HG03280 (cell line): ENCODE data around the gene TALDO1.
A peak's percentile ranks its signal among the peaks of the same experiment; 100 is the strongest.

Experiments used
- ATAC-seq: cut with Tn5 transposase; IDR thresholded peaks from one replicate; pipeline ENCODE4 v1.9.1; 2021; ENCODE audit warnings: mild to moderate bottlenecking, moderate library complexity; ENCODE audit not compliant: unreplicated experiment

The TALDO1 gene

DNA sequence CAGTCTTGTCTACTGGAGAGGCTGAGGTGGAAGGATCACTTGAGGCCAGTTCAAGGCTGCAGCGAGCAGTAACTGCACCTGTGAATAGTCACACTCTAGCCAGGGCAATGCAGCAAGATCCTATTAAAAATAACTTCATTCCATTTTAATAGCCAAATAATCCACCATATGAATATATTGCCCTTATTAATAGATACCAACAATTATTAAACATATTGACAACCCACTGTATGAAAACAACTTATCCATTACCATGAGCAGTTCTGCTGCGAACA lies 19.6 kb downstream of the TALDO1 start:
- no peak for ATAC-seq

DNA sequence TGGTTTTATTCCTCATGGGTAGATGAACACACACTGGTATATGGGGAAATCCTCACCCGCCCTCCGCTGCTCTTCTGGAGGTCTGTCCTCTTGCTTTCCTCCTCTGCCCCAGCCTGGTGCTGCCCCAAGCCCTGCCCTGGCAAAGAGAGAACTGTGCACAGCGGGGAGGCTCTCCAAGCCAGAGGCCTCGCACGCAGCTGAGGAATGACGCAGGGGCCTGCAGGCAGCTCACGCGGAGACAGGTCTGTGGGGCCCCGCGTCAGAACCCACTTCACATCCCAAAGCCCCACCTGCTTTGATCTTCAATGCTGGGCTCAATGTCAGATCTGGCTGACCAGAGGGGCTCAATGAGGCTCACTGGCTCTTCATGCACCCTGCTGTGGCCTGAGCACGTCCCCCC lies 20.0 kb downstream of the TALDO1 start:
- ATAC-seq = no peak

DNA sequence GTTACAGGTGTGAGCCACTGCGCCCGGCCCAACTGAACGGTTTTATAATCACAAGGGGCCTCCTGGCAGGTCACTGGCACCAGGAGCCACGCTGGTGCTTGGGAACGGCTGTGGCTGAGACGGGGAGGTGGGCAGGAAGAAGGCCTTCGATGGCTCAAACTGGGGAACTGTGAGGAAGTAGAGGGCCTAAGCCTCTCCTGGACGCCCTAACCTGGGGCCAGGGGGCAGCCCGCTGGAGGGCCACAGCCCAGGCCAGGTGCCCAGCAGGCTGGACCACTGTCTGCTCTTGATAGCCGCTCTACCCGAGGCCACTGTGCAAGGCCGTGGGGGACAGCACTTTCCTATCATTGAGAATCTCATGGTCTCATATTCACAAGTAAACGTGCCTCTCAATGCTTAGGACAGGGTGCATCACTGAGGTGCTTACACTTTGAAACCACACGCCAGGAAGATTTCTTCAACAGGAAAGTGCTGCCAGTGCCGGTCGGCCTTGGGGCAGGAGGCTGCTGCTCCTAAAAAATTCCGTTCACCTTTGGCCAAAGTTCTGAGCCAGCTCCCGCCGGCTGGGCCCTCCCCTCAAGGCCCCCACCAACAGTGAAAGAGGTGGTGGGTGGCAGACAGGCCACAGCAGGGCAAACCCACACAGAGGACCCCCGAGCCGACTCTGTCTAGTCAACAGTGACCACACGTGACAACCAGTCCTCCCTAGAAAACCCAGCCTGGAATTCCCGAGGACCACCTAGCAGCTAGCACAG lies 22.8 kb downstream of the TALDO1 start:
- ATAC-seq = no peak

DNA sequence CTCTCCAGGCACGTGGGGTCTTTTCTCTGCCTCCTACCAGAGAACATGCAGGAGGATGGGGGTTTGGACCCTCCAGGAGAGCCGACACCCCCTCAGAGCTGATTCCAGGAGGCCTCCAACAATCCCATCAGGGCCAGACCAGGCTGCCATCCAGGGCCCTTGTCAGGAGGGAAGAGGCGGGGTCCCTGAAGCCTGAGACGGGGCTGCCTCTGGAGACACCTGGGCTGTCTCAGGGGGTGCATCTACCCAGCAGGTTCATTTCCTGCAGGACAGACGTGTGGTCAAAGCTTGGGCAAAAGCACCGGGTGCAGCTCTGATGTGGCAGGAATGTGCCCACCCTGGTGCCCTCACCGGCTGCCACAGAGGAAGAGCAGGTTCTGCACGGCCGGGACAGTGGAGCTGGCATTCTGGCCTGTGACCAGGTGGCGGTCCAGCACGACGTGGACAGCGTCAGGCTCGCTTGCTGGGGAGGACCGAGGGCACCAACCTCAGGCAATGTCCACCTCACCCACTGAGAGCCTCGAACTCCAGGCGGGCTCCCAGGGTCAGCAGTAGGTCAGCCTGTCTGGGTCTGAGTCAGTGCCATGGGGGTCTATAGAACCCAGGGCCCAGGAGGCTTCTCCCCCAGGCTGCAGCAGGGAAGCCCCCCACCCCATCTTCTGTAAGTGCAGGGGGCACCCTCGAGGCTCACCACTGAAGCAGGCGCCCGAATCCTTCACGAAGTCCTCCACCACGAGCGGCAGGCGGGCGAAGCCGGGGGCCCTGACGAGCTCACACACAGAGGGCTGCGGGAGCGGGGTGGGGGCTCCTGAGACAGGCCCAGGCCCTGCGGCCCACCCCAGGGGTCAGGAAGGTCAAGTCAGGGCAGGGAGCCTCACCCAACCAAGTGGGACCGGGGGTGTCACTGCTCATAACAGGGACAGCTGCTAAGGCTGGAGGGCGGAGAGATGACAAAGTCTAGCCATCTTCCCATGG lies 23.7 kb downstream of the TALDO1 start:
- ATAC-seq = no peak

DNA sequence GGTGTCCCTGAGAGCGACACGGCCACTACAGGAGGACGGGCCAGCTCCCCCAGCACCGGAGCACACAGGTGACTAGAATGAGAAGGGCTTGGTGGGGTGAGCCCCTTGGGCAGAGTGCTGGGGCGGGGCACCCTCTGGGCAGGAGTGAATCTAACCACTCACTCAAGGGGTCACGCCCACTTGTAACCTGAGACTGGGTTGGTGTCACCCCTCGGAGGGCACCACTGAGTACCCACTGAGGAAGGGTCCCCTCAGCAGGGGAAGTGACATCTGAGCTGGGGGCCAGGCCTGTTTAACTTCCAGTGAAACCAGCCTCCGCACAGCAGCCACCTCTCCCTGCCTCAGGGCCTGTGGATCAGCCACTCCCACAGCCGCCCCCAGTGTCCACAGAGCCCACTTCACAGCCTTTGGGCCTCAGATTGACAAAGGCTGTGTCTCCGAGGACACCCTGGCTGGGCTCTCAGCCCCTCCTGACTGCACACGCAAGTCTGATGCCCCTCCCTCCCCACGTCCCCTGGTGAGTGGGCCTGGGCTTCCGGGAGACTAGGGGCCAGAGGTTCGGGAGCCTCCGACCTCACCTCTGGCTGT lies 24.4 kb downstream of the TALDO1 start:
- no peak for ATAC-seq

DNA sequence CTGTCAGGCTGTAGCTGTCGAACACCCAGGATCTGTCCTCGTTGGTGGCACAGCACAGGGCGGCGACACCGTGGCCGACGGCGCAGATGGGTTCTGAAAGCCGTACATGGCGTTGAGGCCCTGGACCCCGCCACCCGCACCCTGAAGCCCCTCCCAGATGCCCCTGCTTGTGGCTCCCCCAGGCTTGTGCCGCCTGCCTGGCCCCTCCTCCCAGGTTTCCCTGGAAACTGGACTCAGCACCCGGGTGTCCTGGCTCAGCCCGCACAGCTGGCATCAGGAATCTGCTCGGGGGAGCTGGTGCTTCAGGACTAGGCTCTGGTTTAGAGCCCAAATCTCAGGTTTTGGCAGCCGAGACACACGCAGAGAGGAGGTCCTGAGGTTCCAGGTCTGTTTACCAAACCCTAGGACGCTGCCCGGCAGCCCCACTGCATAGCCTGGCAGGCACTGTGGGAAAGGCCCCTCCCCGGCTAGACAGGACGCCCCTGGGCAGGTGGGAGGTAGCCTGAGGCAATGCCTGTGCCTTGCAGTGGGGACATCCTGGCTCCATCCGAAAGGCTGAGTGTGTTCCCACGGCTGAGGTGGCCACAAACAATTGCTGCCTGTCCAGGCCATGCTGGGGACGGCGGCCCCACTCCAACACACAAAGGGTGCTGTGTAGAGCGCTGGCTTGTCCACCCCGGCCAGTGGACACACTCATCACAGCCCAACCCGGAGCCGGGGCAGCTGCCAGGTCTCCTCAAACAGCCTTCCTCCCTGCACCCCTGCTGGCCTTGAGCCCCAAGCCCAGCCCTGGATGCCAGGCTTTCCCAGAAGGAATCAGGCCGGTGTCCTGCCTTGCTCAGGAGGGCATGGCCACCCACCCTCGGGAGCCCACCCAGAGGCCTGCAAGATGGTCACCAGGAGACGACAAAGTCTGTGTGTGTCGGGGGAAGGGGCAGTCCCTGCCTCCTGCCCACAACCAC lies 25.4 kb downstream of the TALDO1 start:
- no peak for ATAC-seq

DNA sequence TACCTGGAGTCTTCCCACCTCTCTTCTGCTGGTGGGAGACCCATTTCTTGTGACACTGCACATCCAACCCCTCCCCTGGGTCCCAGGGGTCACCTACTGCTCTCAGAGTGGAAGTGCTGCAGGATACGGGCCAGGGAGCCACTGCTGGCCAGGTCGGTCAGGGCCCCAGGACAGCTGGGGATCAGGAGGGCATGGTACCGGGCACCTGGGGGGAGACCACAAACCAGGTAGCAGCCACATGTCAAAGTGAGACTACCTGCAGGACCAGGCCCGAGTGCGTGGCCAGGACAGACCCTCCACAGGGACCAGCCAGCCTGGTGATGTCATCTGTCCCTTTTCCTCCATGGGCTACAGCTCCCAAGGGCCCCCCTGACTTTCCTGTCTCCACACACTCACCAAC lies 26.2 kb downstream of the TALDO1 start:
- ATAC-seq = no peak

DNA sequence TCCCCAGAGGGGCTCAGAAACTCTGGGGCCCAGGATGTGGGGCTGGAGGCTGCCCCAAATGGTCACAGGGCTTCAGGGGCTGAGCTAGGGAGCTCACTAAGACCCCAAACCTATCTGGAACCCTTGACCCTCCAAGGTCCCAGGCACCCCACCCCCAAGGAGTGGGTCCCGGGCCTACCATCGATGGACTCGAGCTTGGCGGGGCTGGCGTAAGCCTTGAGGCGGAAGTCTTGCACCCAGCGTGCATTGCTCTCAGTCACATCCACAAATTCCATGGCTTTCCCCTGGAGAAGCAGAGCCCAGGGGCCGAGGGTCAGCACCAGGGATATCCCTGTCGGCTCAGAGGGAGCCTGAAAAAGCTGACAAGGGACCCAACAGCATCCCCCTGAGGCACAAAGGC lies 26.6 kb downstream of the TALDO1 start:
- ATAC-seq = no peak

DNA sequence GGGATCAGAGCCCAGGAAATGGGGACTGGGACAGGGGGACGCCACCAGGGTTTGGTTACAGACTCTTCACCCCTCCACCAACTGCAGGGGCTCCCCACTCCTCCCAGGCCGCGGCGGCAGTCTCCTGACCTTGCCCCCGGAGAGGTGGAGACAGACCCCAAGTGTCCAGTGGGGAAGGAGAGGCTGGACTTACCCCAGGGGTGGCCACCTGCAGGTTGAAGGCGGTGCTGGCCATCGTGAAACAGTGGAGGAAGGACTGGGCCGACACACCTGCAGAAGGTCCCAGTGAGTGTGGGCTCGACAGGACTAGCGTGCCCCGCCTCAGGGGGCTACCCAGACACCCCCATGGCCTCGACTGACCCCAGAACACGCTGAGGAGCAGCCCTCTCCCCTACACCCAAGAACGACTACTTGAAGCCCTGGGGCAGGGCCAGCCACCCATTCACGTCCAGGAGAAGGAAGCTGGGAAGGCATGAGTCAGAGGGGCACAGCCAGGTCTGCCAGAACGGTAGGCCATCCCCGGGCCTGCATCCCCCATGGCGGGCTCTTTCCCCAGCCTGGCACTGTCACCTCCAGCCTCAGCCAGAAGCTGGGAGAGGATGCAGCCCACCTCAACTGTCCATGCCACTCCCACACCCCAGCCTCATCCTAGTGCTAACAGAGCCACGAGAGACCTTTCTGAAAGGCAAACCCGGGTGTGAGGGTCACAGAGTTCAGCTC lies 27.8 kb downstream of the TALDO1 start:
- no peak for ATAC-seq

DNA sequence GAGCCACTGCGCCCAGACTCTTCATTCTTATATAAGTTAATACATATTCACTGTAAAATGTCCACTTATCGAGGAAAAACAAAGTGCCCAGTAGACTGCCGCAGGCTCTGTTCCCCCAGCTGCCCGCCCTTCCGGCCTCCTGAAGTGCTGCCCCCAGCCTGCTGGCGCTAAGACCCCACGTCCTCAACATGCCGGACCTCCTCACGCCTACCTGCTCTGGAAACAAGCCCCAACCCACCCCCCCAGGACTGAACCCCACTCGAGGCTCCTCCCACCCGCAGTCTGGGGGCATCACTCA lies 28.9 kb downstream of the TALDO1 start:
- ATAC-seq = no peak

DNA sequence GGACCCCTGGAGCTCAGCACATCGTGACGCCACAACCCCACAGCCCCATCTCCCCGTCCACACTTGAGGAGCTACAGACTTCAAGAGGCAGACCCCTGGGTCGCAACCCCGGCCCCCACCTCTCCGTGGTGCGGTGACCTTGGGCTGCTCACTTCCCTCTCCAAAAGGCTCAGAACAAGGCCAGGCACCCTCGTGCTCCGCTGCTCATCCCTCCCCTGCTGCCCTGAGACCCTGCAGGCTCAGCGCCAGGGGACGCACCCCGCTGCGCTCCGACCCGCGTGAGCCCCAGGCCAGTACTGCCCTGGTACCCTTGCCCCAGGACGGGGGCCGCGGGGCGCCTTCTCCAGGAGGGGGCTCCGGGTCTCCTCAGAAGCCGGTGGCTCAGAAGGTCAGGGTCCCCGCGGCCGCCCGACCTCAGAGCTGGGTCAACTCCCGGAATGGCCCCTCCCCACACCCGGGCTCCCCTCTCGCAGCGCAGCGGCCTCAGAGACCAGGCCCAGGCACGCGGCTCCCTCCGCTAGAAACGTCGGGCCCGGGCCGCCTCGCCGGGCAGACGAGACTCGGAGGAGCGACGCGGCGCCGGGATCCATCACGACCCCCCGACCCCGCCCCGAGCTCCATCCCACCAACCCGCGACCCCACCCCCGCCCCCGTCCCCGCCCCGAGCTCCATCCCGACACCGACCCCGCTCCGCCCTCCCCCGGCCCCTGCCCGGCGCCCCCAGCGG lies 29.5 kb downstream of the TALDO1 start:
- peak; percentile 20 for ATAC-seq

DNA sequence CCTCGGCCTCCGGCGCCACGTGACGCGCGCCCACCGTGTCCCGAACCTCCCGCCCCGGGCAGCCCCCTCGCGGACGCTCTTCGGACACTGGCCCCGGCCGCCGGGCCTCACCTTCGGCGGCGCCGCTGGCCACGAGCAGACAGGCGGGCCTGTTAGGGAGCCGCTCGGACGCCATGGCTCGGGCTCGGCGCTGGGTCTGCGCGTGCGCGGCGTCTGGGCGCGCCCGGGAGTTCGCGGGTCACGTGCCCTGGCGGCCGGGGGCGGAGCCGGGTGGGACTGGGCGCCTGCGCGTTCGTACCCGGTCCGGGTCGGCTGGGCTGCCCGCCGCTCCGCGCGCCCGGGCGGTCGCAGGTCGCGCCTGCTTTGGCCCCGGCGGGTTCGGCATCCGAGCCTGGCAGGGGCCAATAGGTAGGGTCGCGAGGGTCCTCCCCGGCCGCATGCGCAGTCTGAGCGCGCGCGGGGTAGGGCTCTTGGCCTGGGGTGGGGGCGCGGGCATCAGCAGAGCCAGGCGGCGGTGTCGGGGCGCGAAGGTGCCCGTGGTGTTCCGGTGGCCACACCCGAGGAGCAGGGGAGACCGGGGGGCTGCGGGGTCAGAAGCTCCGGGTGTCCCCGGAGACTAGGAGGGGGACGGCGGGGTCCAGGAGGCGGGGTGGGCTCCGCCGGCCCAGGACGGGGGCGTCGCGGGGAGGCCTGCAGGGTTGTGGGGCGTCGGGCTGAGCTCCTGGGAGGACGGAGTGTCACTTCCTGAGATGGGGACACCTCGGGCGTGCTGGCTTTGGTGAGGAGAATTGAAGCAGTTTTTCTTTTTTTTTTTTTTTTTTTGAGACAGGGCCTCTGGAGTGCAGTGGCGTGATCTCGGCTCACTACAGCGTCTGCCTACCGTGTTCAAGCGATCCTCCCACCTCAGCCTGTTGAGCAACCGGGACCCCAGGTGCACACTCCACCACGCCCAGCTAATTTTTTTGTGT lies 30.3 kb downstream of the TALDO1 start, which contains the start of gene GATD1:
Gene GATD1 (minus strand): TSS at position 200 of the 968 bp plus-strand sequence. CDS start 25 bp downstream, at position 175.
- ATAC-seq = peak; percentile 80

DNA sequence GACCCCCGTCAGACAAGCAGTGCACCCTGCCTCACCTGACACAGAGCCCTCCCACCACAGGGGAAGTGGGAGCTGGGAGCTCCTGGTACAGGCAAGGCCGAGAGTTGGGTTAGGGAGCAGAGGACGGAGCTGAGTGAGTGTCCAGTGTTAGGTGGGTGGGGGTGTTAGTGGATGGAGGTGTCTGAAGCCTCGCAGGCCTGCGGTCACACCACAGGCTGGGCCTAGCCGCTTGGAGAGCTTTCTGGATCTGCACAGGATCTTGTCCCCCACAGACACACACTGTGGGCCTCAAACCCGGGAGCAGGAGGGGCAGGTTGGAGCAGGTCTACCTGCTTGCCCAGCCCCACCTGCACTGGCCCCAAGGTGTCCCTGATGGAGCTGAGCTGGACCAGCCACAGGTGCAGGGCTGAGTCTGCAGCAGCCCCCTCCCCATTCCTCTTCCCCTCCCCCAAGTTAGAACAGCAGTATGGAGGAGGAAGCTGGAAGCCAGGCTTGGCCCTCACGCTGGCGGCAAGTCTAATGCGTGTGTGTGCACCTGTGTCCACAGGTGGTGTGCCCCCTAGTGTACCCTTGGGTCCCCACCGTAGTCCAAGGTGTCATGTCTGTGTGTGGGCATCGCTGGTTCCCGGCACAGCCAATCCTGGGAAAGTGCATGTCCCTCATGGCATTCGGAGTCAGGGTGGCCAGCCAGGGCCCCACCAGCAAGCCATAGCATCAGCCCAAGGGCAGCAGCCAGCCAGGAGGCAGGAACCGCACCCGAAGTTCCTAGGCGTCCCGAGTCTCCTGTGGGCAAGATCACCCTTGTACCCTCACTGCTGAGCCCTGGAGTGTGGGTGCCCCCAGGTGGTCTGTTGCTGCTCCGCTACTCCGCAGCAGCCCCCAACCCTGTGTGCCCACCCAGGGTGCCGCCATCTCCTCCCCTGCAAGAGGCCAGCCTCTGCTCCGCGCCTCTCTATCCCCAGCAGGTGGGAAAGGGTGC lies 32.0 kb downstream of the TALDO1 start:
- ATAC-seq = no peak

DNA sequence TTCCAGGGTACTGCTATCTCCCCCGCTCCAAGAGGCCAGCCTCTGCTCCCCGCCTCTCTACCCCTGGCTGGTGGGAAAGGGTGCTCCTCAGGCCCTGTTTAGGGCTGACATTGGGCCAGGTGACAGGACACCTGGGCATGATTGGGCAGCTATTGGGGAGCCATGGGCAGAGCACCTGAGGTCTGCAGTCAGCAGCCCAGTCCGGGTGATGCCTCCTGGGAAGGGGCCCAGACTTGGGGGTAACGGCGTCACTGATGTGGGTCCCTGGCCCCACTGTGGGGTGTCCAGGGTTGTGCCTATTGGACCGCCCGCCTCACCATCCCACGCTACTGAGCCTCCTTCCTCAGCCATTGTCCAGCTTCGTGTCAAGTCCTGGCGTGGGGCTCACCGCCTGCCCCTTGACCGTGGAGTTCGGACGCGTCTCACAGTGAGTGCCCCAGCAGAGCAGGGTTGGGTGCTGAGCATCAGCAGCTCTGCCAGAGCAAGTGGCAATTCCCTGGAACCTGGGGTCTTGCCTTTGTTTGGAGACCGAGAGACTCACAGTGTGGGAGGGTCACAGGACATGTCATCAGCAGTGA lies 32.8 kb downstream of the TALDO1 start:
- no peak for ATAC-seq

DNA sequence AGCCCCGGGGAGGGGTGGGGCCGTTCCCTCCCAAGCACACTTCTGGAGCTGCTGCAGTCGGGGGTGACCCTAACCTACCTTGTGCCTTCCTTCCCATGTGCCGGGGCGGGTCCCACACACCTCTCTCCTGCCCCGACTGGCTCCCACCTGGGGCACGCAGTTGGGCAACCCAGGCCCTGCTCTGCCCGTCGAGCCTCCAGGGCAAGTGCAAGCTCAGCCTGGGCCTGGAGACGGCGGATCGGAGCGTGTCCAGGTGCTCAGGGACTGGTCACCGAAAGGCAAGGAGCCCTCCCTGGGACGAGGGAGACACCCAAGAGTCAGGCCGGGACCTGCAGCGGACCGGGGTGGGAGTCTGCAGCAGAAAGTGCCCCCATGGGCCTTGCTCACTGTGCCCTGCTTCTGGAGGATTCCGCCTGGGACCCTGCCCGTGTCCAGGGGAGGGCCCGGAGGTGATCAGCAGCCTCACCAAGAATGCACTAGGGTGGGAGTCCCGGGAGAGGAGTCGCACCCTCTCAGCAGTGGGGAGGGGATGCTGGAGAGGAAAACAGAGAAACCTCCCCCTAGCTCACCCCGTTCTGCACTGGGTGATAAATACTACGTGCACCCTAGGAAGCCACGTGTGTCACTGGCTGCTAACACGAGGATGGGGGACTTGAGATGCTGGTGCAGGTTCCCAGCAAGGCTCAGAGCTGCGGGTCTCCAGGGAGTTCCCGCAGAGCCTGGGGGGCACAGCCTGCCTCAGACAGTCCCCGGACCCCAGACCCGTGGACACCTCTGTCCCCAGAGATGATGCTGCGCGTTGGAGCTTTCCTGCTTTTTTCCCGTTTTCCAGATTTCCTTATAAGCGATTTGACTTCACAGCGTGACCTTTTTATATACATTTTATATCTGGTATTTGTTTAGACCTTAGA lies 35.3 kb downstream of the TALDO1 start:
- ATAC-seq = no peak

DNA sequence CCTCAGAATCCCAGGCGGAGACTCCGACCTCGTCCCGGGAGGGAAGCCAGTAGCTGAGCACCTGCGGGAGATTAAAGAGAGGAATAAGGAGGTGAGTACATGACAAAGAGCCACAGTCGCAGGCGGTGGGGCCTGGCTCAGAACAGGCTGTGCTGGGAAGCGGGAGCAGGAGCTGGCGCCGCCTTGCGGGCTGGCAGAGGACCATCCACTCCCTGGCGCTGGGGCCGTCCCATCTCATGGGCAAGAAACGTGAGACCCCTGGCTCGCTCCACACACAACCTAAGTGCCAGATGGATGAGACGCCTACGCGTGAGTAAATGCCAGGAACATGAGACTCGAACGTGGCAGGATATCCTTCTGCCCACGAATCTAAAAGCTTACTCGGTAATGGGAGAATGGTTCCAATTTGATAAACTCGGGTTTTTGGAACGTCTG lies 36.3 kb downstream of the TALDO1 start:
- no peak for ATAC-seq
